Heart left ventricle (tissue), 13 donors: Measurements from ENCODE around the gene RDH8.

Experiments used
- CTCF ChIP-seq, 12 donors: fragments of 200-600 bp; sonication (generic) in 4 of 12; IDR thresholded peaks; one replicate each; pipeline versions ENCODE4 v1.5.0 to v1.8.0; 2018 to 2022; ENCODE audit warnings: antibody characterized with exemption in 12 of 12, mild to moderate bottlenecking in 5 of 12
- POLR2A ChIP-seq, 2 donors: fragments of 450-650 bp; IDR thresholded peaks; one replicate each; pipeline ENCODE4 v1.6.1; 2017; ENCODE audit warnings: antibody characterized with exemption in 2 of 2, mild to moderate bottlenecking in 2 of 2, moderate library complexity in 2 of 2
- donor health status: ischemic (EF 13 %, LVEDD 7.1; RV severe dilation, severe dysfunction).
- donor health status: DM: no; HTN: yes; CAD: no.
- donor health status: DM: no; HTN: no; CAD: no.
- donor health status: ischemic (EF 25% LVEDD 6.9; RV normal size, moderate dysfunction).
- donor health status: ischemic (EF 25% LVEDD 5.7; RV mildly dilated, moderate dysfunction).
- donor health status: ischemic (EF 35%, LVEDD 5.7; RV mildly dilated, moderate dysfunction).
- donor health status: nonischemic (EF 11% LVEDD 7.7; RV severe dilation, severe dysfunction).
- donor health status: DM: yes; HTN: yes; CAD: no.
- donor health status: PGD.
- donor health status: ischemic (EF 29% LVEDD 5.4; RV normal size, mild dysfunction).
- donor health status: nonischemic (EF 23%, LVEDD 6.1; RV moderate dilation, normal function).

- no peak for TF ChIP-seq CTCF (IDR thresholded peaks at IDR 0.05)
- TF ChIP-seq POLR2A (IDR thresholded peaks at IDR 0.05), result no peak
These were observed 2.3 kb upstream of the RDH8 start for GRCh38 chr19:10010939-10011338.
